ENCODE results near the gene KCNH6.

KCNH6 gene

DNA sequence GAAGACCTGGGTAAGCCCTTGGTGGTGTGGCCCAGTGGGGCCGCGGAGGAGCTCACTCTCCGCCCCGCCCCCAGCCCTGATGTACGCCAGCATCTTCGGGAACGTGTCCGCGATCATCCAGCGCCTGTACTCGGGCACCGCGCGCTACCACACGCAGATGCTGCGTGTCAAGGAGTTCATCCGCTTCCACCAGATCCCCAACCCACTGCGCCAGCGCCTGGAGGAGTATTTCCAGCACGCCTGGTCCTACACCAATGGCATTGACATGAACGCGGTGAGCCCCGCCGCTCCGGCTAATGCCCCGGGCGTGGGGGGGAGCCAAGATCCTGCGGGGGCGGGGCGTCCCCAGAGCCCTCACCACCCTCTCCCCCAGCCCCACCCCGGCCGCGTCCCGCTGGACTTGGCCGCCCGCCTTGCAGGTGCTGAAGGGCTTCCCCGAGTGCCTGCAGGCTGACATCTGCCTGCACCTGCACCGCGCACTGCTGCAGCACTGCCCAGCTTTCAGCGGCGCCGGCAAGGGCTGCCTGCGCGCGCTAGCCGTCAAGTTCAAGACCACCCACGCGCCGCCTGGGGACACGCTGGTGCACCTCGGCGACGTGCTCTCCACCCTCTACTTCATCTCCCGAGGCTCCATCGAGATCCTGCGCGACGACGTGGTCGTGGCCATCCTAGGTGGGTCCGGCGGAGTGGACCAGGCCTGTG lies 15.0 kb downstream of the KCNH6 start:
- no peak for DNase-seq

DNA sequence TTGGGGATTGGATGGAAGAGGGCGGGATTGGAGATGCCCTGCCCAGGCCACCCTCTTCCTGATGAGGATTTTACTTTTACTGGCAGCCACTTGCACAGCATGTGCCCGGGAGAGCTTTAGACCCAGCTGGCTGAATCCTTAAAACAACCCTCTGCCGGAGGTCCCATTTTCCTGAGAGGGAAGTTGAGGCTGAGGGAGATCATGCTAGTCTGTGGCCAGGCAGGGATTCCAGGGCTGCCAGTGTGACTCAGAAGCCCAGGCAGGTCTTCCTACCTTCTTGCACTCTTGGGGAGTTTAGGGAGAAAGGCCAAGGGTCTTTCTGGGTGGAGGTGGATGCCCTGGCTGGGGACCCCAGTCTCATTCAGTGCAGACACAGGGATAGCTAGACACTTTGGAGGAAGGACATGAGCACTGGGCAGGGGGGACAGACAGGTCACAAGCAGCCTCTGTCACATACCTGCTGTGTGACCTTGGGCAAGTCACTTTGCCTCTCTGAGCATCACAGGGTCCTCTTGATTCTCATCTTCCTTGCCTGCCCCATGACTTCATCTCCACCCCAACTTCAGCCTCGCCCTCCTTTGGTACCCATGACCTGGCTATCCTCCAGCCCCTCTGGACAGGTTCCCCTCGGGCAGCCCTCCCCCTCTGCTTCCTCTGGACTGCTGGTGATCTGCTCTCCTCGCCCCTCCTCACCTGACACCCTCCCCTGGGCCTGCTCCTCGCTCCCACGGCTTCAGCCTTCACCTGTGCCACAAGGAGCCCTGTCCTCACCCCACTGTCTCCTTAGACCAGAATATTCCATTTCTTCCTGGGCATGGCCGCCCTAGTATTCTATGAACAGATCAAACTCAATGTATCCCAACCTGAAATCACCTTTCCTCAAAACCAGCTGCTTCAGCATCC lies 15.8 kb downstream of the KCNH6 start:
- no peak for DNase-seq

DNA sequence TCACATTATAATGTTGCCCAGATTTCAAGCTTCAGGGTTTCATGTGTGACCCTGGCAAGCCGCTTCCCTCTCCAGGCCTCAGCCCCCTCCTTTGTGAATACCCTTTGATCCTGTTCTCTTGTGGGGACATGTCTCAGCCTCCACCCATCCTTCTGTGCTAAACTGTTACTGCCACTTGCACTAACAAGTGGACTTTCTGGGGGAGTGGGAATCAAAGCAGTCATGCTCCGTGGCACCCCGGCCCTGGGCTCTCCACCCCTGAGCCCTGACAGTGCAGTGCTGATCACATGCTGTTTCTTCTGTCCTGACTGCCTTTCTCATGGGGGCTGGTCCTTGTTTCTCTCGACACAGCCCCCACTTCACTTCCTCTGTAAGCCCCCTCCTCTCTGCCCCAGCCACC lies 17.4 kb downstream of the KCNH6 start:
- DNase-seq: no peak

DNA sequence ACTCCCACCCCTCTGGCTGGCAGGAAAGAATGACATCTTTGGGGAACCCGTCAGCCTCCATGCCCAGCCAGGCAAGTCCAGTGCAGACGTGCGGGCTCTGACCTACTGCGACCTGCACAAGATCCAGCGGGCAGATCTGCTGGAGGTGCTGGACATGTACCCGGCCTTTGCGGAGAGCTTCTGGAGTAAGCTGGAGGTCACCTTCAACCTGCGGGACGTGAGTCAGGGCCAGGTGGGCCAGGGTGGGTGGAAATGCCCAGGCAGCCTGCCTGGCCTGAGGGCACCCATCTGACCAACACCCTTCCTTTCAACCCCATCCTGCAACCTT lies 19.0 kb downstream of the KCNH6 start:
- DNase-seq: no peak

DNA sequence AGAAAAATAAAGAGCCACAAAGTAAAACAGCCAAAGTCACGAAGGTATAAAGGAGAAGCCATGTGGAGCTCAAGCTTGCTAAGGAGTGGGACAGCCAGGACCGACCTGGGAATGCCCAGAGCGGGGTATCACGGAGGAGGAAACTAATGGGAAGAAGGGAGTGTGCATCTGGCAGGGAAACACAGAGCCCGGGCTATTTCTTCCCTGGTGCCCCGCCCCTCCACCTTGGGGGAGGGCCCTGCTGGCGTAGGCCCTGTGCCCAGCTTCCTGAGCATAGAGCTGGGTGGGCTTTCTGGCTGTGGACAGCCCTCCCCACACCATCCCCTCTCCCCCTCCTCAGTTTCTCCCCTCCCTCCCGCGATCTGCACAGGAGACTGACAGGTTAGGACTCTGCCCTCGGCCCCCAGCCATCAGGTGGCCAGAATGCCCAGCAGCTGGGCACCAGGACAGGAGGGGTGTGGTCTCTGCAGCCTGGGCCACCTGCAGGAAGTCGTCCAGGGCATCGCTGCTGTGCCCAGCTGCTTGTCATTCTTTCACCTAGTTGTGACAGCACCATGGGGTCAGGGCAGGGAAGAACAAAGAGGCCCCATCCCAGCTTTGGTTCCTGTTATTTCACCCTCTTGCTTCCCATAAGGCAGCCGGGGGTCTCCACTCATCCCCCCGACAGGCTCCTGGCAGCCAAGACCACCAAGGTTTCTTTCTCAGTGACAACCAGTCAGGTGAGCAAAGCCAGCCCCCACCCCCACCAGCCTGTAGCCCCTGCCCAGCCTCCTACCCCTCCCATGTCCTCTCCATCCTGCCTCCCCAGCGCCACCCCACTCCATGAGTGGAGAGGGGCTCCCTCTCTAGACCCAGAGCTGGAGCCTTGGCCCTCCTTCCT lies 20.0 kb downstream of the KCNH6 start:
- no peak for DNase-seq

GRCh38 chr17:63543822-63544420 lies 20.8 kb downstream of the KCNH6 start:
- no peak for DNase-seq

DNA sequence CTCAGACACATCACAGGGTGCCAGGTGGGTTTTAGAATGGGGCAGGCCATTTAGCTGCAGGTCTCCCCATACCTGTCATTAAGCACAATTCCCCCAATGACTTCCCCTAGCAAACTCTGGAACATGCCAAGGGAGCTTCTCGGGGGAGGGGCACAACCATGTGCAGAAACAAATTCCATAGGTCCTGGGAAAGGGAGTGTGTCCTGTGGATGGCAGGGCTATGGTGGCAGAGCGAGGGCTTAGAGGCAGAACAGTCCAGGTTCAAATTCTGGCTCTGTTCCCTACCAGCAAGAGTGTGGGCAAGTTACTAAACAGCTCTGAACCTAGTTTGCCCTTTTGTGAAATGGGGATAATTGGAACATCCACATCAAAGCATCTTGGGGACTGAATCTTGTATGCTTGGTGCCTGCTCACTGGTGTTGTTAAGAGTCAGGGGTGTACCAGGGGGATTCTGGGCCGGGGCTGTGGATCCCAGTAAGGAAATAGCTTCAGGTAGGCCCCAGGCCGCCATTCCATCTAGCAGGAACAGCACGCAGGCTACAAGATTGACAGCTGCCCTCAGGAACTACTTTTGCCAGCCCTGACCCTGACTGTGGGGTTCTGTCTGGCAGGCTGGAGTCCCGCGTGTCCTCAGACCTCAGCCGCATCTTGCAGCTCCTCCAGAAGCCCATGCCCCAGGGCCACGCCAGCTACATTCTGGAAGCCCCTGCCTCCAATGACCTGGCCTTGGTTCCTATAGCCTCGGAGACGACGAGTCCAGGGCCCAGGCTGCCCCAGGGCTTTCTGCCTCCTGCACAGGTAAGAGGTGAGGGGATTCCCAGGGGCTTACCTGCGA lies 21.5 kb downstream of the KCNH6 start:
- DNase-seq: no peak

DNA sequence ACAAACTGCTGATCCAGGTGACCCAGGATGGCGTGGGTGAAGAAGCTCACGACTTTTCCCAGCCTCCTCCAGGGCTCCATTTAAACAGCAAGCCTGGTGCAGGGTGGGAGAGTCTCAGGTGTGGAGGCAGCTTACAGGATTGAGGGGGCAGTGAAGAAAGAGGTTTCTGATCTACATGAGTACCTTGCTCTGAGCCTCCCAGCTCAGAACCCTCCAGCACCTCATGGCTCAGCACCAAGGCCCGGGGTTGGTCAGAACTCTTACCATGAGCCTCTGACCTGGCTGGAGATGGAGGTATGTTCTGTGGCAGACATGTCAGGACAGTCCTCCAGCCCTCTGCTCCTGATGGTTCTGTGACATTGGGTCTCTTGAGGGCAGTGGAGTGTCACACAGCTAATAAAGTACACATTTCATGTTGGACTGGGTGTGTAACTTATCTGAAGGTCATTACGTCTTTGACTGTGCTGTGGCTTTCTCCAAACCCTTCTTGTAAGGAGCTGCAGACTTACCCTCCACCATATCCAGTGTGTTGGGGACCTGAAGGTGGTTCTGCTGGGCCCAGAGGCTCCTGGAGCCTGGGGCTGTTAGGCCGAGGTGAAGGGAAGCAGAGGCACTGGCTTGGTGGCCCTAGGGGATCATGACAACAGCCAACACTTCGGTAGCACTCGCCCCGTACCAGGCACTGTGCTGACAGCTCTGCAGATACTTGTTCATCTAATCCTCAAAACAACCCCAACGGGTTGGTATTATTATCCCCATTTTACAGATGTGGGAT lies 23.3 kb downstream of the KCNH6 start:
- DNase-seq: no peak

- no peak for DNase-seq
Measured at GRCh38 chr17:63547083-63547523, 23.9 kb downstream of the KCNH6 start.

DNA sequence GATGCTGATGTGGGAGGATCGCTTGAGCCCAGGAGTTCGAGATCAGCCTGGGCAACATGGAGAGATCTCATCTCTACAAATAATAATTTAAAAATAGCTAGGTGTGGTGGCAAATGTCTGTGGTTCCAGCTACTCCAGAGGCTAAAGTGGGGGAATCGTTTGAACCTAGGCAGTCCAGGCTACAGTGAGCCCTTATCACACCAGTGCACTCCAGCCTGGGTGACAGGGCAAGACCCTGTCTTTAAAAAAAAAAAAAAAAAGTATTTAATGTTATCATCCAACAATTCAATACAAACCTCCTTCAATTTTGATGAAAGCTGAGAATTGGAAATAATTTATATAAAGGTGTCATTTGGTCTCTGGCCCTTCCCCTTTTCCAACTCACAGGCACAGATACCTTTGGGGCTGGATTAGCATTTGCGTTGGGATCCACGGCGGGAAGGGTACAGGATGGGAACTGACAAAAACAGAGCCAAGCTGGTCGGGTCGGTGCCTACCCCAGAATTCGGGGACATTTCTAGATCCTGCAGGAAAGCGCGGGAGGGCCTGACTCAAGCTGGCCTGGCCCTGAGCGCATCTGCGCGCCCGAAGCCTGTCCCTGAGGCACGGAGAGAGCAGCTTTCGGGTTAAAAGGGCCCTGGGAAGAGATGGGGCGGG lies 26.3 kb downstream of the KCNH6 start:
- DNase-seq: no peak

- peak; percentile 99 for DNase-seq
Measured at GRCh38 chr17:63549946-63550816, 27.0 kb downstream of the KCNH6 start, which contains the start of gene DCAF7. DCAF7 (plus strand) TSS chr17:63550477; CDS start chr17:63550678, 201 bp downstream.

GRCh38 chr17:63550817-63551639 lies 27.9 kb downstream of the KCNH6 start:
- no peak for DNase-seq

GRCh38 chr17:63552211-63552610 lies 29.1 kb downstream of the KCNH6 start:
- DNase-seq: no peak

DNA sequence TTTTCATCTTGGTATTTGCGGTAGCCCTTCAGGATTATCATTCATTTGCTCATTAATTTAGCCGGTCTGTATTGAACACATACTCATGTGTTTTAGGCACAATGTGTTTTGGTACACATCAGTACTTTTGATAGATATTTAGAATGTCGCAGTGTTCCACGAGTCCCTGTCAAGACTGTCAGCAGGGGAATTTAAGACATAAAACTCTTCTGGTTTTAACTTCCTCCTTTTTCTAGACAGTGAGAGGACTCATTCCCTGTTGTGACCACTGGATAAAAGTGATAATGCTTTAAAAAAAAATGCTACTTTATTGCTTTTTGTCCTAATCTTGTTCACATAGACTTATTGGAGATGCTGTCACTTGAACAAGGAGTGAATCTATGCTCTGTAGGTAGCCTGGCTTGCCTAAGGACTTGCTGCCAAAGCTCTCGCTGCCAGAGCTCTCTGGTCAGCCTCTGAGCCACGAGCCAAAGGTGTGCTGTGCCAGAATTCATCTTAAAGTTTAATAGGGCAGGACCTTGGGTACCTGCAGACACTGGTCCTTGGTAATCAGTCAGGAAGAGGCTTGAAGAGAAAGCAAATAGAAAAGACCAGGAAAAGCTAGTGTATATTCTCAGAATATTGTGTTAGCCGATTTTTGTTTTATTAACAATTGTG lies 32.5 kb downstream of the KCNH6 start:
- DNase-seq: no peak

DNA sequence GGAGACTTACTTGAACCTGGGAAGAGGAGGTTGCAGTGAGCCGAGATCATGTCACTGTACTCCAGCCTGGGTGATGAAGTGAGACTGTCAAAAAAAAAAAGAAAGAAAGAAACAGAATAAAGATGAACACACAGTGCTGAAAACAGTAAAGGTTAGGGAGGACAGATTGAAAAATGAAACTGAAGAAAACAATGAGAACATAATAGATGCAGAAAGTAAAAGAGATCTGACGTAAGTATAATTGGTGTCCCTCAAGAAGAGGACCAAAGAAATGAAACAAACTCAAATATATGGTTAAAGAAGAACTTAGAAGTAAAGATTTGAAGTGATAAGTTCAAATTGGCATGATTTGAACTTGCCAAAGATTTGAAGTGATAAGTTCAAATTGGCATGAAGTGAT lies 34.3 kb downstream of the KCNH6 start:
- no peak for DNase-seq

GRCh38 chr17:63558441-63558840 lies 35.3 kb downstream of the KCNH6 start:
- DNase-seq: no peak

- no peak for DNase-seq
Measured at GRCh38 chr17:63561819-63562218, 38.7 kb downstream of the KCNH6 start.

DNA sequence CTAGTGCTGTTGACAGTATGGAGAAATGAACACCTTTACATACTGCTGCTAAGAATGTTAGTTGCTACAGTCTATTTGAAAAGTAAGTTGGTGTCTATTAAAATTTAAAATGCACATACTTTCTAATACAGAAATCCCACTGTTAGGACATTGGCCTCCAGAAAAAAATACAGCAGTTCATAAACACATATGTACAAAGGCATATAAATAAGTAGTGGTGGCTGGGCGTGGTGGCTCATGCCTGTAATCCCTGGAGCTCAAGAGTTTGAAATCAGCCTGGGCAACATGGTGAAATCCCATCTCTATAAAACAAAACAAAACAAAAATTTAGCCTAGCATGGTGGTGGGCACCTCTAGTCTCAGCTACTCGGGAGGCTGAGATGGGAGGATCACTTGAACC lies 40.2 kb downstream of the KCNH6 start:
- DNase-seq: no peak
